Glutamatergic neuron (in vitro differentiated cells): ENCODE data around the gene DLG2. TPM values are rescaled to one million over a fixed set of nuclear protein-coding genes. Genes with fewer than 3 reads are reported as not detected.

Source experiments
- DNase-seq: peaks from one replicate; pipeline ENCODE4 v3.0.0; 2022
- H3K27ac Mint-ChIP-seq: one replicate; pipeline ENCODE4 v1.8.0; 2020; ENCODE audit warnings: mild to moderate bottlenecking, mixed read lengths, inconsistent platforms; ENCODE audit not compliant: unreplicated experiment
- H3K27me3 Mint-ChIP-seq: one replicate; pipeline ENCODE4 v1.8.0; 2020; ENCODE audit warnings: mild to moderate bottlenecking, moderate library complexity, mixed read lengths, inconsistent platforms; ENCODE audit not compliant: unreplicated experiment
- H3K36me3 Mint-ChIP-seq: one replicate; pipeline ENCODE4 v1.8.0; 2020; ENCODE audit warnings: mild to moderate bottlenecking, mixed read lengths, inconsistent platforms; ENCODE audit not compliant: unreplicated experiment
- H3K4me1 Mint-ChIP-seq: one replicate; pipeline ENCODE4 v1.8.0; 2020; ENCODE audit warnings: mild to moderate bottlenecking, low read depth, mixed read lengths, inconsistent platforms; ENCODE audit not compliant: unreplicated experiment
- H3K4me3 Mint-ChIP-seq: one replicate; pipeline ENCODE4 v1.8.0; 2020; ENCODE audit warnings: mild to moderate bottlenecking, mixed read lengths, inconsistent platforms; ENCODE audit not compliant: unreplicated experiment
- H3K9me3 Mint-ChIP-seq: one replicate; pipeline ENCODE4 v1.8.0; 2020; ENCODE audit warnings: mild to moderate bottlenecking, moderate library complexity, mixed read lengths, inconsistent platforms; ENCODE audit not compliant: unreplicated experiment
- CTCF ChIP-seq: fragments of 200-600 bp; sonication (generic); IDR thresholded peaks from one replicate; pipeline ENCODE4 v1.5.0; 2021; ENCODE audit not compliant: partially characterized antibody, unreplicated experiment
- total RNA-seq: library from RNA; stranded (reverse); fragmentation: NEBNext Ultra II Directional; extraction: Animal tissue kit (Norgen Biotek cat#: 25700); gene quantifications from one replicate; pipeline ENCODE4 v1.2.1, GENCODE V29; 2021; ENCODE audit not compliant: unreplicated experiment

The DLG2 gene
- total RNA-seq, 1 donor from 2014 or later, result 2.9 TPM

- Mint-ChIP-seq H3K9me3 (peaks cover 13% of the 10 kb centered on the region), H3K27ac (no peak overlapping the region), H3K27me3 (no peaks in the 10 kb centered on the region), H3K4me1 (no peaks in the 10 kb centered on the region), H3K36me3 (no peaks in the 10 kb centered on the region), H3K4me3 (no peak overlapping the region)
- DNase-seq, result no peak
- no peak for TF ChIP-seq CTCF
These were observed 1774.2 kb downstream of the DLG2 start for GRCh38 chr11:83852775-83853442.

- Mint-ChIP-seq H3K36me3 (no peaks in the 10 kb centered on the region), H3K27me3 (no peaks in the 10 kb centered on the region), H3K4me3 (no peak overlapping the region), H3K9me3 (peaks cover 7% of the 10 kb centered on the region), H3K4me1 (no peaks in the 10 kb centered on the region), H3K27ac (no peak overlapping the region)
- TF ChIP-seq CTCF, result no peak
- DNase-seq, result no peak
These were observed 1775.1 kb downstream of the DLG2 start for GRCh38 chr11:83852012-83852411.

GRCh38 chr11:83847467-83848034 is 1779.6 kb downstream of the DLG2 start:
- Mint-ChIP-seq H3K4me3 (no peak overlapping the region), H3K36me3 (no peaks in the 10 kb centered on the region), H3K27me3 (no peaks in the 10 kb centered on the region), H3K27ac (no peak overlapping the region), H3K9me3 (no peaks in the 10 kb centered on the region), H3K4me1 (no peaks in the 10 kb centered on the region)
- TF ChIP-seq CTCF, result no peak
- no peak for DNase-seq

- no peak for TF ChIP-seq CTCF
- no peaks in the 10 kb centered on the region for H3K9me3 Mint-ChIP-seq
- no peaks in the 10 kb centered on the region for H3K36me3 Mint-ChIP-seq
- H3K4me3 Mint-ChIP-seq, result no peak overlapping the region
- DNase-seq, result no peak
- H3K27ac Mint-ChIP-seq, result no peak overlapping the region
- no peaks in the 10 kb centered on the region for H3K27me3 Mint-ChIP-seq
- no peaks in the 10 kb centered on the region for H3K4me1 Mint-ChIP-seq
These were observed 1781.3 kb downstream of the DLG2 start for GRCh38 chr11:83845797-83846196.

GRCh38 chr11:83840326-83840725 is 1786.8 kb downstream of the DLG2 start:
- Mint-ChIP-seq H3K36me3 (no peaks in the 10 kb centered on the region), H3K4me1 (no peaks in the 10 kb centered on the region), H3K27ac (no peak overlapping the region), H3K4me3 (no peak overlapping the region), H3K27me3 (no peaks in the 10 kb centered on the region), H3K9me3 (no peaks in the 10 kb centered on the region)
- no peak for DNase-seq
- TF ChIP-seq CTCF, result no peak
